CD4-positive, alpha-beta T cell treated with Interleukin-17A for 4 hours (primary cell): ENCODE measurements around the gene LIMK2.
"Not testable (repeated sequence)": the region's sequence is repeated elsewhere in the genome, so short reads cannot be mapped to it uniquely, and the experiment has no call there.

ENCODE experiments used
- DNase-seq: peaks from one replicate; pipeline ENCODE4 v3.0.0-alpha.2; 2020; ENCODE audit warnings: mixed read lengths

Gene LIMK2

GRCh38 chr22:31244943-31245451 lies 32.9 kb downstream of the LIMK2 start:
- DNase-seq, result no peak

GRCh38 chr22:31245998-31246397 lies 33.9 kb downstream of the LIMK2 start:
- DNase-seq, result not testable (repeated sequence)

DNA sequence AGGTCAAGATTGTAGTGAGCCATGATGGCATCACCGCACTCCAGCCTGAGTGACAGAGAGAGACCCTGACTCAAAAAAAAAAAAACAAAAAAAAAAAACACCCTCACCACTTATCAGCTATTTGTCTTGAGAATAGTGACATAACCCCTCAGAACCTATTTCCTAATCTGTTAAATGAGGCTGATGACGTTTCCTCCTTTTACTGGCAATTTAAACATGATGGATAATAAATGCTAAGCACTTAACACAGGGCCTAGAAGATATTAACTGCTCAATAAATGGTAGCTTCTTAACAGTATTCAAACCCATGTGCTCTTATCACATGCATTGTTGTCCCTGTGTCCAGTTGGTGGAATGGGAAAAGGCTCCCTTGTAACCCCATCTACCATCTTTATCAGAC lies 34.6 kb downstream of the LIMK2 start:
- no peak for DNase-seq

DNA sequence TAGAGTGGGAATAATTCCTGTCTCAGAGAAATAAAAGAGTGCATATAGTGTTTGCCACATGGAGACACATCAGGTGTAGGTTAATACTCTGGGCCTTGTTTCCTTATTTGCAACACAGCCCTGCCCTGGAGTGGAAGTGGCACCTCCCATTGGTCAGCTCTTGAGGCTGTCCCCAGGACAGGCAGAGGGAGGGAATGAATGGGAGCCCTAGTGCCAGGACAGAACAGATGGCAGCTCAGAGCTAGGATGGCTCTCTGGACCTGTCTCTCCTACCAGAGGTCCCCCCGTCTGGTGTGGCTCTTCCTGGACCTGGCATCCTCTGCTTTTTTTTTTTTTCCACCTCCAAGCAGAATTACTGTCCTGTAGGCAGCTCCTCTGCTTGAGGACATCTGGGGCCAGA lies 35.6 kb downstream of the LIMK2 start:
- no peak for DNase-seq

DNA sequence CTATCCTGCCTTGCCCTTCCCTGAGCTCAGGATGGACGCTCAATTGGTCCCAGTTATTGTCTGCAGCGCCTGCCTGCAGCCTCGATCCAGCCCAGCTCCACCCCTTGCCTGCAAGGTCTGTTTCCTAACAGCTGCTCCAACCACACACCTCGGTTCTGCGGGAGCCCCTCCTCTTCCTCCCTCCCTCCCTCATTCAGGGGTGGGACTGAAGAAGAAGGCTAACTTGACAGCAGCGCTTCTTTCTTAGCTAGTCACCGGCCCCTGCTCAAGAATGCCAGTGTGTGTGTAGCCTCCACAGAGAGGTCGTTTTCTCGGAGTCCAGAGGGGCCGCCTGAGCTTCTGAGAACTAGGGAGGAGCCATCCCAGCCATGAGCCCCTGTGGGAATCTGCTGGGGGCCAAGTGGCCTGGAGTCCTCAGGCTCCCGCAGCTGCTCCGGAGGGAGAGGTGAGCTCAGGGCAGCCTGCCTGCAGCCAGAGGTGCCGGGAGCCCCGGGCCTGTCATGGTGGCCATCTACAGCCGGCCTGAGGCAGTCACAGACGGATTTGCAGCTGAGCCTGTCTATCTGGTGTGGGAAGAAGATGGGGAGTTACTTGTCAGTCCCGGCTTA lies 36.1 kb downstream of the LIMK2 start:
- peak; percentile 79 for DNase-seq

DNA sequence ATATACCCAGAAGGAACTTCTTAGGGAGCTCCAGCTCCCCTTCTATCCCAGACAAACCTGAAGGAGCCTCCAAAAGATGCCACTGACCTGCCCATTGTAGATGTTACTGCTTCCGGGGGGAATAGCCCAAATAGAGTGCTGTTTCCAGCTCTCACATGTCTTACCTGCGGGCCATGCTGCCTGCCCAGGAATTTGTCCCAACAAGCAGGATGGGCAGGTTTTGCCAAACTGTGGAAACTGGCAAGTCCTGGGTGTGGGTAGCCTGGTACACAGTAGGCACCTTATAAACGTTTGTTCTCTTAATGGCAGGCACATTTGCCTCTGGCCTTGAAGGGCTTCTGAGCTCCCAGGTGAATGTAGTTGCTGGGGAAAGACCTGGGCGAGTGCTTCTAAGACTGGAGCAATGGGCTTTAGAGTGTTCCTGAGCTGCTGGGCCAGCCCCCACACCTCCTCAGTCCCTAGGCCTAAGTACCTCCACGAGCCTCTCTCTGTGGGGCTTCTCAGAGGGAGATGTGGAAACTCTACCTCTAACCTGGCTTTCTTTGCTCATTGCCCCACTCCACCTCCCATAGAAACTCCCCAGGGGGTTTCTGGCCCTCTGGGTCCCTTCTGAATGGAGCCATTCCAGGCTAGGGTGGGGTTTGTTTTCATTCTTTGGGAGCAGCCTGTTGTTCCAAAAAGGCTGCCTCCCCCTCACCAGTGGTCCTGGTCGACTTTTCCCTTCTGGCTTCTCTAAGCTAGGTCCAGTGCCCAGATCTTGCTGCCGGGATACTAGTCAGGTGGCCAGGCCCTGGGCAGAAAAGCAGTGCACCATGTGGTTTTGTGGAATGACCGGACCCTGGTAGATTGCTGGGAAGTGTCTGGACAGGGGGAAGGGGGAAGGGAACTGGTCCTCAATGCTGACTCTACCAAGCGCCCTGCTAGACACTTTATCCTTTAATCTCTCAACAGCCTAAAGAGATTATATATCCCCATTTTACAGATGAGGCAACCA lies 37.2 kb downstream of the LIMK2 start:
- no peak for DNase-seq

- no peak for DNase-seq
Measured at GRCh38 chr22:31250740-31251600, 38.9 kb downstream of the LIMK2 start.

DNA sequence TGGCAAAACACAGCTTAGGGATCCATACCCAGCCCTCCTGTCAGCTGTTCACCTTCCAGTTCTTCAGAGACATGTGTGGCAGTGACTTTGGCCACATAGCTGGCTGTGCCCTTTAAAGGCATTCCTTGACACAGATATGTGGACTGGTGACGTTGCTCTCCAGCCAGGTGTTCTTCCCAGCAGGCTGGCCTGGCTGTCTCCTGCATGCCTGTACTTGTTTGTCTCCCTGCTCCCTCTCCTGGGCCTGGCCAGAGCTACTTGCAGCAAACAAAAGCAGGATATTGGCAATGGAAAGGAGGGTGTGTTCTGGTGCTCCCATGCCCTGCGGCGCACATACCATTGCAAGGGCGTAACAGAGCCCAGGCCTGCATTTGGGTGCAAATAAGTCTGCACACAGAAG lies 41.9 kb downstream of the LIMK2 start:
- DNase-seq, result no peak

GRCh38 chr22:31259798-31260473 lies 47.8 kb downstream of the LIMK2 start:
- DNase-seq, result no peak

DNA sequence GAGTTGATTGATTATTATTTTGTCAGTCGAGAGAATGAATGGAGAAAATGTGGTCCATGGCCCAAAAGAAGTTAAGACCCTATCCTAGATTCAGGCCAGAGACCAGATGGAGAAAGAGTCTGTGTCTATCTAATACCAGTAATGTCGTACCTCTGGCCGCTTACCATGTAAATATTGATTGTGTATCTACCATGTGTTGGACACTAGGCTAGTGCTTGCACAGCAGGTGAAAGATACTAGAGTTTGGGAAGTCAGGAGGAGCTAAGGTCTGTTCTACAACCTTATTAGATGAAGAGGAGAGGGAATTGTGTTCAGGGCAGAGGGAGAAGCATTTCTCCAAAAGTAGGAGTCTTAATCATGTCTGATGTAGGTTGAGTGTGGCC lies 48.4 kb downstream of the LIMK2 start:
- no peak for DNase-seq

DNA sequence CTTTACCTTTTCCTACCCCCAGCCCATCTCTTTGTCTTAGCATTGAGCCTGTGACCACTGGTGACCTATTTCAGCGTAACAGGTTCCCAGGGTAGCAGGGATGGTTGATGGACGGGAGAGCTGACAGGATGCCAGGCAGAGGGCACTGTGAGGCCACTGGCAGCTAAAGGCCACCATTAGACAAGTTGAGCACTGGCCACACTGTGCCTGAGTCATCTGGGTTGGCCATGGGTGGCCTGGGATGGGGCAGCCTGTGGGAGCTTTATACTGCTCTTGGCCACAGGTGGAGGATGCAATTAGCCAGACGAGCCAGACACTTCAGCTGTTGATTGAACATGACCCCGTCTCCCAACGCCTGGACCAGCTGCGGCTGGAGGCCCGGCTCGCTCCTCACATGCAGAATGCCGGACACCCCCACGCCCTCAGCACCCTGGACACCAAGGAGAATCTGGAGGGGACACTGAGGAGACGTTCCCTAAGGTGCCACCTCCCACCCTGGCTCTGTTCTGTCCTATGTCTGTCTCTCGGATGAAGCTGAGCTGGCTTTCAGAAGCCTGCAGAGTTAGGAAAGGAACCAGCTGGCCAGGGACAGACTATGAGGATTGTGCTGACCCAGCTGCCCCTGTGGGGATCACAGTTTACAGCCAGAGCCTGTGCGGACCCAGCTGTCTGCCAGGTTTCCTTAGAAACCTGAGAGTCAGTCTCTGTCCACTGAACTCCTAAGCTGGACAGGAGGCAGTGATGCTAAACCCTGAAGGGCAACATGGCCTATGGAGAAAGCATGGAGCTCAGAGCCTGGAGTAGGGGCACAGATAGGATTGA lies 50.4 kb downstream of the LIMK2 start:
- no peak for DNase-seq

GRCh38 chr22:31263896-31264640 lies 52.0 kb downstream of the LIMK2 start:
- DNase-seq, result no peak

GRCh38 chr22:31268281-31268680 lies 56.2 kb downstream of the LIMK2 start:
- DNase-seq, result no peak

DNA sequence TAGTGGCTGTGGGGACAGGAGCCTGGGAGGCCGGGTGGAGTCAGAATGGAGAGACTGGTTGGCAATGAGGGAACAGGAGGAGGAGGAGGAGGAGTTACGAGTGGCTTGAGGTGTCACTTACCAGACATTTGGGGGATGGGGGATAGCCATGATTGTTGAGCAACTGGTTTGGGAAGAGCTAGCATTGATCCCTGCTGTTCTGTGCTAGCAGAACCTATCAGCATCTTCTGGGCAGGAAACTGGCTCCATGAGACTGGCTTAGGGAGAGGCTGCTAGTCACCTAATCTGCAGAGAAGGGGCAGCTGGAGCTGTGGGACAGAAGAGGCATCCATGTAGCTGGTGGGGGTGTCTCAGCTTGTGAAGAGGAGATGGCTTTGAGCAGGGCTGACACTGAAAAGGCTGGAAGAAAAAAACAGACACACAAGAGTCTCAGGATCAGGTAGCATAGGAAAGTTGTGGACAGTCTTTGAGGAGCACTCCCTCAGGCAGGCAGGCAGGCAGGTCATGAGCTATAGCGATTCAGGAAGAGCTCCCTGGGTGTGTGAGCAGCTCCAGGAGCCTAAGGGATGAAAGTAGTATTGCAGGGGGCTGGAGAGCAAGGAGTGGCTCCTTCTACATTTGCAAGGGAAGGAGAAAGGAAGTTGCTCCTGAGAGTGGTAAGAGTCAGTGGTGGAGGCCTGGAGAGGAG lies 57.9 kb downstream of the LIMK2 start:
- DNase-seq, result no peak

DNA sequence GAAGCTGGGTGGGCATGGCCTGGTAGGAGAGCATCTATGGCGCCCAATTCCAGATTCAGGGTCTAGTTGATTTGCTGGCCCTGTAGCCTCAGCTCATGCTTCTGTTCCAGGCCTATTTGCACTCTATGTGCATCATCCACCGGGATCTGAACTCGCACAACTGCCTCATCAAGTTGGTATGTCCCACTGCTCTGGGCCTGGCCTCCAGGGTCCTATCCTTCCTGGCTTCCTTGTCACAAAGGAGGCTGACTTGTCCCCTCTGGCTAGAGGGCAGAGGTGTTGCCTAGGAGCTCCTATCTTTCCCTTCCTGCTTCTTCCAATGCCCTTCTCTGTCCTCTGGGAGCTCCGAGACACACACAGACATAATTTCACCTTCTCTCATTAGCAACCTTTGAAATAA lies 58.9 kb downstream of the LIMK2 start:
- DNase-seq, result no peak

DNA sequence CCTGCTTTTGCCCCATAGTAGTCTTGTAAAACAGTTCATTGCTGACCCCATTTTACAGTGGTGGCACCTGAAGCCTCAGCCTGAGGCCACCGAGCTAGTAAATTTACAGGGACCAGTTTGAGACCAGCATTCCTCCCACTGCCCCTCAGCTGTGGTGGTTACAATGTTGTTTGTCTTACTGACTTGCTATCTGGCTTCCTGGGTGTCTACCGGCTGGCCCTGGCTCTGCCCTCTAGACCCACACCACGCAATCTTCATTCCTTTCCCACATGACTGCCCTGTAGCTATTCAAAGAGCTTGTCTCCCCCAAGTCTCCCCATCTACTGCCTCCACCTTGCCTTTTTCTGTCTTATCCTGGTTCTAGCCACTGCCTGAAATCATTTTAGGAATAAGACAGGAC lies 59.4 kb downstream of the LIMK2 start:
- no peak for DNase-seq

- peak; percentile 78 for DNase-seq
Measured at GRCh38 chr22:31272522-31273446, 60.7 kb downstream of the LIMK2 start.

GRCh38 chr22:31274017-31274416 lies 61.9 kb downstream of the LIMK2 start:
- DNase-seq, result no peak

GRCh38 chr22:31275018-31275417 lies 62.9 kb downstream of the LIMK2 start:
- no peak for DNase-seq
